Measurements from ENCODE around the gene ISOC1.

Gene ISOC1

DNA sequence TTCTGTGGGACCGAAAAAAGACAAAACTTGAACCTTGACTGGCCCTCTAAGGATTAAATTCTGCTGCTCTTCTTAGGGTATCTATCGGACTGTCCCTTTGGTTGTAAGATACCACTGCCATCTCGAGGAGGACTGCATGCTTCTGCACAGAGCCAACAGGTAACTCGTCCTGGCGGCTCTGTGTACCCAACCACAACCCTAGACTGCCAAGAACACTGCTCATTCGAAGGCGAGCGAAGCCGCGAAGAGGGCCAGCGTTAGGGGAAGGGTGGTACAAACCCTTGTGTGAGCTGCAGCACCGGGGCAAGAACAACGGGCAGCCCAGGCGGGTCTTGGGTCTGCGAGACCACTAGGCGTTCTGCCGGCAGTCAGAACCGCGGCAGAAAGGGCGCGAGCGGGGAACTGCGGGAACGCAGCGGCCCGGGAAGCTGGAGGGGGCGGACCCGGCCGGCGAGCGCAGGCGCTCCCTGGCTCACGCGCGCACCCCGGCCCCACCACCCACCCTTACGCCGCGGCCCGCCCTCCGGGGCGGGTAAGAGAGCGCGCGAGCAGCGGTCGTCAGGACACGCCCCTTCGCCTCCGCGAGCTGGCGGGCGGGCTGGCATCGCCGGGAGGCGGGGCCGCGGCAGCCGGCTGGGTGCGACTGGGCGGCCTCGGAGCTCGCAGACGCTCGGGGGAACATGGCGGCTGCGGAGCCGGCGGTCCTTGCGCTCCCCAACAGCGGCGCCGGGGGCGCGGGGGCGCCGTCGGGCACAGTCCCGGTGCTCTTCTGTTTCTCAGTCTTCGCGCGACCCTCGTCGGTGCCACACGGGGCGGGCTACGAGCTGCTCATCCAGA, at the start of gene ISOC1:
Gene ISOC1, plus strand, starts transcription at position 663 of the 837 bp plus-strand sequence. Its CDS starts 18 bp downstream, at position 681.
- Histone ChIP-seq H2AFZ (ENCODE audit: low read depth, low read length) (peak within 1 kb of the TSS; percentile 84), H3K27me3 (ENCODE audit: insufficient read depth, low read length) (peaks cover 4% of the 10 kb centered on the region), H3K4me1 (ENCODE audit: insufficient read depth, low read length) (peaks cover 3% of the 10 kb centered on the region), H3K9me3 (ENCODE audit: low read length) (no peaks in the 10 kb centered on the region), H3K4me3 (ENCODE audit: low read length) (peak within 1 kb of the TSS; percentile 62), H3K36me3 (ENCODE audit: insufficient read depth, low read length) (no peaks in the 10 kb centered on the region)

DNA sequence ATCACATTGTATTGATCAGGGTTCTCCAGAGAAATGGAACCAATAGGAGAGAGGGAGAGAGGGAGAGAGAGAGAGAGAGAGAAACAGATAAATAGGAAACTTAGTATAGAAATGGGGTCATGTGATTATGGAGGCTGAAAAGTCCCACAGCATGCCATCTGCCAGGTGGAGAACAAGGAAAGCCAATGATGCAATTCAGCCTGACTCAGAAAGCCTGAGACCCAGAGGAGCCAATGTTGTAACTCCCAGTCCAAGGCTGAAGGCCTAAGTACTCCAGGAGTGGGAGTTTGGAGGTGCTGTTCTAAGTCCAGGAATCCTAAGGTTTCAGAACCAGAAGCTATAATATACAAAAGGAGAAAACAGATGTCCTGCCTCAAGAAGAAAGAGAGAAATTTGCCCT, 48.4 kb upstream of the ISOC1 start:
- Histone ChIP-seq H3K9me3 (ENCODE audit: low read length) (no peaks in the 10 kb centered on the region), H3K4me3 (ENCODE audit: low read length) (no peak overlapping the region), H3K27me3 (ENCODE audit: insufficient read depth, low read length) (no peaks in the 10 kb centered on the region), H2AFZ (ENCODE audit: low read depth, low read length) (no peak overlapping the region), H3K36me3 (ENCODE audit: insufficient read depth, low read length) (no peaks in the 10 kb centered on the region), H3K4me1 (ENCODE audit: insufficient read depth, low read length) (no peaks in the 10 kb centered on the region)

DNA sequence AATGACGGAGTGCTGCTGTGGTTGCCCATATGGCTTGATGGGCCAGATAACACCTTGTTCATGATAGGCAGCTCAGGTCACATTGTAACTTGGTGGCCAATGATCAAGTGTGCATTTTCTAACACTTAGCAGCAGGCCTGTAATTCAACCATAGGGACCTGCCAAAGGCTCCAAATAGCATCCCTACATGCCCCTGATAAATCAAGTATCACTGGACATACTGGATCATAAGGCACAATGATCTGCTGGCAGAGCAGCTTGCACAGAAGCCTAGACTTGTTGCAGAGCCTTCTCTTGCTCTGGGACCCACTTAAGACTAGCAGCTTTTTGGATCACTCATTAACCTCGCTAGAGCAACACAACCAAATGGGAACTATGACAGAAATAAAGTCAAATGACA, 46.0 kb upstream of the ISOC1 start:
- Histone ChIP-seq H2AFZ (ENCODE audit: low read depth, low read length) (no peak overlapping the region), H3K27me3 (ENCODE audit: insufficient read depth, low read length) (no peaks in the 10 kb centered on the region), H3K9me3 (ENCODE audit: low read length) (no peaks in the 10 kb centered on the region), H3K4me3 (ENCODE audit: low read length) (no peak overlapping the region), H3K36me3 (ENCODE audit: insufficient read depth, low read length) (no peaks in the 10 kb centered on the region), H3K4me1 (ENCODE audit: insufficient read depth, low read length) (no peaks in the 10 kb centered on the region)

DNA sequence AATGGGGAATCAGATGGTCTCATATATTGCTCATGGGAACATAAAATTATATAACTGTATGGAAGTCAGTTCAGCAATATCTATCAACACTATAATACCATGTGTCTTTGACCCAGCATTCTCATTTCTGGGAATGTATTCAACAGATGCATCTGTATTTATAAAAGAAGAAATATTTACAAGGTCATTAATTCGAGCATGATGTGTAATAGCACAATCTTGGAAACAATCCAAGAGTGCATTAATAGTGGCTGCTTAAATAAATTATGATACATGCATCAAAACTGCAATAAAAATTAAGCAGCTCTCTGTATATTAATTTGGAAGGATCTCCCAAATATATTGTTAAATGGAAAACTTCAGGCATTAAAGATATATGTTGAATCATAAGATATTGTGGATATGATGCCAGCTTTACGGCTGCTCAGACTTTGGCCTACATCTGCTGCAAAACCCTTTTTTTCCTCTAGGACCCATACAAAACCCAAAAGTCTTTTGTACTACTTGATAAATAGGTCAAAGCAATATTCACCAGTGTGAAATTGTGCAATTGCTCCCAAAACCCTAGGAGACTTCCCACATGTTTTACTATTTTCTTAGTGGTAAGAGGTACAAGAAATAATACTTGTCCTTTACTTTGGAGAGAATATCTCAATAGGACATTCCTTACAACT, 45.3 kb upstream of the ISOC1 start:
- Histone ChIP-seq H3K9me3 (ENCODE audit: low read length) (no peaks in the 10 kb centered on the region), H3K36me3 (ENCODE audit: insufficient read depth, low read length) (no peaks in the 10 kb centered on the region)

DNA sequence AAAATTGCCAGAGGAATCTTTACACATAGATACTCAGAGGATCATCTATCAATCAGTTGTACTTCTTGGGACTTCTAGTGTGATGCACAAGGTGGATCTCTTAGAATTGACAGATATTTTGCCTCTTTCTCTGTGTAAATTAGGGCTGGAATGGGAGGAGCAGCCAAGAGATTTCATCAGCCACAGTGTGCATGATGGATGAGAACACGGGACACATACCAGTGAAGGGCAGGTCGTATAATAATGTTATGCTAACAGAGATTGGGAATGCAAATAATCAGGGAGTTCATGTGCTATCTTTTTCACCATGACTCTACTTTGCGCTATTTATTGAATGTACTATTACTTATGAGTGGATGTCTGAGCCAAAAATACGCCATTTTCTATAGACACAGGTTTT, 43.3 kb upstream of the ISOC1 start:
- H2AFZ ChIP-seq (ENCODE audit: low read depth, low read length): no peak overlapping the region
- H3K4me3 ChIP-seq (ENCODE audit: low read length): no peak overlapping the region
- H3K36me3 ChIP-seq (ENCODE audit: insufficient read depth, low read length): no peaks in the 10 kb centered on the region

More for the DNA sequence above, 45.3 kb upstream of the ISOC1 start:
- no peaks in the 10 kb centered on the region for H3K4me1 ChIP-seq (ENCODE audit: insufficient read depth, low read length)
- H2AFZ ChIP-seq (ENCODE audit: low read depth, low read length): no peak overlapping the region
- H3K27me3 ChIP-seq (ENCODE audit: insufficient read depth, low read length): no peaks in the 10 kb centered on the region
- H3K4me3 ChIP-seq (ENCODE audit: low read length): no peak overlapping the region

DNA sequence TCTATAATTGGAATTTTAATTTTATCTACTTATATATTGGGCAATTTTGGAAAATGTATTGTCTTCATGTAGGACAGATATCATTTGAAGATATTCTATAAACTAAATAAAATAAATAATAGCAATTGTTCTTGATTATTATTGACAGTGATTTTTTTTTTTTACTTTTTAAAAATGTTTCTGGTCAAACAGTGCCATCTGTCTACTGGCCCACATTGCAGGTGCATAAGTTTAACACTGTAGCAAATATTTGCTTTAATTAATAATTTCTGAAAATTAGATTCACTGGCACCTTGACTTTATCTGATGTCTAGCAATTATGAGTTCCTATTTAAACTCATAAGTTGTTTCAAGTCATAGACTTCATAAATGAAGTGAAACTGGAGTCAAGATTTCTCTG, 41.1 kb upstream of the ISOC1 start:
- no peaks in the 10 kb centered on the region for H3K4me1 ChIP-seq (ENCODE audit: insufficient read depth, low read length)
- H3K27me3 ChIP-seq (ENCODE audit: insufficient read depth, low read length): no peaks in the 10 kb centered on the region
- H3K9me3 ChIP-seq (ENCODE audit: low read length): no peaks in the 10 kb centered on the region
- no peaks in the 10 kb centered on the region for H3K36me3 ChIP-seq (ENCODE audit: insufficient read depth, low read length)
- no peak overlapping the region for H3K4me3 ChIP-seq (ENCODE audit: low read length)
- no peak overlapping the region for H2AFZ ChIP-seq (ENCODE audit: low read depth, low read length)

More for the DNA sequence above, 43.3 kb upstream of the ISOC1 start:
- Histone ChIP-seq H3K4me1 (ENCODE audit: insufficient read depth, low read length) (no peaks in the 10 kb centered on the region), H3K9me3 (ENCODE audit: low read length) (no peaks in the 10 kb centered on the region), H3K27me3 (ENCODE audit: insufficient read depth, low read length) (no peaks in the 10 kb centered on the region)

DNA sequence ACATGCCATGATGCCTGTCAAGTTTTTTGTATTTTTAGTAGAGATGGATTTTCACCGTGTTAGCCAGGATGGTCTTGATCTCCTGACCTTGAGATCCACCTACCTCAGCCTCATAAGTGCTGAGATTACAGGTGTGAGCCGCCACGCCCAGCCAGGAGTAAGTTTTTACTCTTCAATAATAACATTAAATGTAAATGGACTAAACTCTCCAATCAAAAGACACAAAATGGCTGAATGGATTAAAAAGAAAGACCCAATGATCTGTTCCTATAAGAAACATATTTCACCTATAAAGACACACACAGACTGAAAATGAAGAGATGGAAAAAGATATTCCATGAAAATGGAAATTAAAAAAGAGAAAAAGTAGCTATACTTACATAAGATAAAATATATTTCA, 37.2 kb upstream of the ISOC1 start:
- Histone ChIP-seq H3K27me3 (ENCODE audit: insufficient read depth, low read length) (no peaks in the 10 kb centered on the region), H3K4me1 (ENCODE audit: insufficient read depth, low read length) (no peaks in the 10 kb centered on the region), H3K36me3 (ENCODE audit: insufficient read depth, low read length) (no peaks in the 10 kb centered on the region), H2AFZ (ENCODE audit: low read depth, low read length) (no peak overlapping the region), H3K9me3 (ENCODE audit: low read length) (no peaks in the 10 kb centered on the region), H3K4me3 (ENCODE audit: low read length) (no peak overlapping the region)

DNA sequence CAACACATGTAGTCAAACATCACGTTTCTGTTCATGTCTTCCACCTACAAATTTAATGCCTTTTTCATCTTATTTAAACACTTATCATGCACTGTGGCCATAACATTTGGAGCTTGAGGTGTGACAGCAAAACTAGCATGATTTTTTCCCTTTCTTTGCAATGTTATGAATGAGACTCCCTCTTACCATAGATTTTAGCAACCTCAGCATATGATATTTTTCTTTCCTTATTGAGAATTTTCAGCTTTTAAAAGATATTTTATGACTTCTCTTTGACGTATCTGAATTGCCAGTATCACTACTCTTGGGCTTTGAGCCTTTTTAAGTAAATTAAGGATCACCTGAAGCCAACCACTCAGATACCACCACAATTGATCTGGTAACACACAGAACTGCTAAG, 32.7 kb upstream of the ISOC1 start:
- no peak overlapping the region for H2AFZ ChIP-seq (ENCODE audit: low read depth, low read length)
- H3K27me3 ChIP-seq (ENCODE audit: insufficient read depth, low read length): no peaks in the 10 kb centered on the region
- no peaks in the 10 kb centered on the region for H3K9me3 ChIP-seq (ENCODE audit: low read length)
- H3K4me1 ChIP-seq (ENCODE audit: insufficient read depth, low read length): no peaks in the 10 kb centered on the region
- no peaks in the 10 kb centered on the region for H3K36me3 ChIP-seq (ENCODE audit: insufficient read depth, low read length)
- no peak overlapping the region for H3K4me3 ChIP-seq (ENCODE audit: low read length)

DNA sequence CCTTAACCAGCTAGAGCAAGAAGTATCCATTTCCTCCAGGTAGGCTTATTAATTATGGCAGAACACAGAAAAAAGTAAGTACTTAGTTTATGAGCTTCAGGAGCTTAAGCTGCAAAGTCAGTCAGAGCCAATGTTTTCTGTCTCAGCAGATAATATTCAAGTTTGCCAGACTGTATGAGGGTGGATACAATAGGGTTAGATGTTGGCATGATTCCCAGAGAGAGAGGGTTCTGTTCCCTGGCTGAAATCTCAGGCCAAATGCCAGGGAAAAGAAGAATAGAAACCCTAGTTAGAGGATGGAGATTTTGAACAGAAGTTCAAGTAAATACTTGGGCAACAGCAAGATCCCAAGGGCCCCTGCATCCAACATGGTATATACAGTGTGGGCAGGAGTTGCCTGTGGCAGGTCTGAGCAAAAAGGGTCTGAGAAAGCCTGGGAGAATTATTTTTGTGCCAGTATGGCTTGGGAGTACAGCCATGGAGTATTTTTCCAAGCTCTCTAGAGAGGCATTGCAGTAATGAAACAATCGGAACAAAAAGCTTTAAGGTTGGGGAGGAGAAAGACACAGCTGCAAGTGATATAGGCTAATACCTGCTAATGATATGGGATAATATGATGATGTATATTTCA, 31.0 kb upstream of the ISOC1 start:
- Histone ChIP-seq H2AFZ (ENCODE audit: low read depth, low read length) (no peak overlapping the region), H3K36me3 (ENCODE audit: insufficient read depth, low read length) (no peaks in the 10 kb centered on the region), H3K9me3 (ENCODE audit: low read length) (no peaks in the 10 kb centered on the region), H3K27me3 (ENCODE audit: insufficient read depth, low read length) (peaks cover 2% of the 10 kb centered on the region), H3K4me1 (ENCODE audit: insufficient read depth, low read length) (no peaks in the 10 kb centered on the region), H3K4me3 (ENCODE audit: low read length) (no peak overlapping the region)

DNA sequence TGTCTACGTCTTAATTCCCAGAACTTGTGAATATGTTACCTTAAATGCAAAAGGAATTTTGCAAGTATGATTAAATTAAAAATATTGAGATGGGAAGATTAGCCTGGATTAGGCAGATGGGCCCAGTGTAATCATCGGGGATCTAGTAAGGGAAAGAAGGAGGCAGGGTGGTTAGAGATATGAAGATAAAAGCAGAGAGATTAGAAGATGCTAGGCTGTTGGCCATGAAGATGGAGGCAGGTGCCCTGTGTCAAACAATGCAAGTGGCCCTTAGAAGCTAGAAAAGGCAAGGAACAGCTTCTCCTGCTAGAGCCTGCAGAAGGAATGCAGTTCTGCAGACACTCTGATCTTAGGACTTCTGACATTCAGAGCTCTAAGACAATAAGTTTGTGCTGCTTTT, 28.8 kb upstream of the ISOC1 start:
- no peaks in the 10 kb centered on the region for H3K4me1 ChIP-seq (ENCODE audit: insufficient read depth, low read length)

DNA sequence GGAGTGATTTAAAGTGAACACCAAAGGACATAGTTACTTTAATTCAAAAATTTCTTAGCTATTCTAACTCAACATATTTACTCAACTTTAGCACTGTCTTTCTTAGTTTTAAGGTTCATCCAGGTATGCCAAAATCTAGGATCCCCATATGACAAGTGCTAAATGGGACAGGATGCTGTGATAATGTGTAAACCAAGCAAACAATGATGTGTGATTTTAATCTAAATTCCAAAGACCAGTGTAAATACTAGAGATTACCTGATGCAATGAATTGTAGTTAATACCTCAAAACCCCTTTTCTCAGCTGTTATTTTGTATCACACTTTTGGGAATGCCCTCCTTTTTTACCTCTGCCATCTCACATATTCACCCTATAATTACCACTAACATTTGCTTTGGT, 26.8 kb upstream of the ISOC1 start:
- Histone ChIP-seq H3K36me3 (ENCODE audit: insufficient read depth, low read length) (no peaks in the 10 kb centered on the region), H3K9me3 (ENCODE audit: low read length) (no peaks in the 10 kb centered on the region), H2AFZ (ENCODE audit: low read depth, low read length) (no peak overlapping the region), H3K27me3 (ENCODE audit: insufficient read depth, low read length) (peaks cover 3% of the 10 kb centered on the region), H3K4me1 (ENCODE audit: insufficient read depth, low read length) (no peaks in the 10 kb centered on the region), H3K4me3 (ENCODE audit: low read length) (no peak overlapping the region)

More for the DNA sequence above, 28.8 kb upstream of the ISOC1 start:
- H3K36me3 ChIP-seq (ENCODE audit: insufficient read depth, low read length): no peaks in the 10 kb centered on the region
- H2AFZ ChIP-seq (ENCODE audit: low read depth, low read length): no peak overlapping the region
- H3K9me3 ChIP-seq (ENCODE audit: low read length): no peaks in the 10 kb centered on the region
- H3K4me3 ChIP-seq (ENCODE audit: low read length): no peak overlapping the region
- H3K27me3 ChIP-seq (ENCODE audit: insufficient read depth, low read length): peaks cover 2% of the 10 kb centered on the region

DNA sequence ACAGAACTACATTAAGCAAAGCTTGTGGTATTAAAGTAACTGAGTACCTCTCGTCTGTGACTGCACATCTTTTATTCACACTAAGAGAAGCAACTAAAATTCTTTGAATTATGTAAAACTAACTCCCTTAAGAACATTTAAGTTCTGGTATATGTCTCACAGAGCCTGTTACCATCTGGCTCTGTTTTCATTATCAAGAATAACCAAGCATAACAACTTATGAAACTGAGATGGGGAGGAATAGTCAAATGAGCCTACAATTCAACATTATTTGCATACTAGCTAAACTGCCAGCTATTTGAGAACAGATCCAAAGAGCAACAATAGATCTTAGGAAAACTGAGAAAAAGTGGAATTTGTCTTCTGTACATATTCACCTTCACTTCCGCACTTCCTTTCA, 25.3 kb upstream of the ISOC1 start:
- Histone ChIP-seq H2AFZ (ENCODE audit: low read depth, low read length) (no peak overlapping the region), H3K9me3 (ENCODE audit: low read length) (no peaks in the 10 kb centered on the region), H3K36me3 (ENCODE audit: insufficient read depth, low read length) (no peaks in the 10 kb centered on the region), H3K4me1 (ENCODE audit: insufficient read depth, low read length) (no peaks in the 10 kb centered on the region), H3K4me3 (ENCODE audit: low read length) (no peak overlapping the region), H3K27me3 (ENCODE audit: insufficient read depth, low read length) (peaks cover 4% of the 10 kb centered on the region)

DNA sequence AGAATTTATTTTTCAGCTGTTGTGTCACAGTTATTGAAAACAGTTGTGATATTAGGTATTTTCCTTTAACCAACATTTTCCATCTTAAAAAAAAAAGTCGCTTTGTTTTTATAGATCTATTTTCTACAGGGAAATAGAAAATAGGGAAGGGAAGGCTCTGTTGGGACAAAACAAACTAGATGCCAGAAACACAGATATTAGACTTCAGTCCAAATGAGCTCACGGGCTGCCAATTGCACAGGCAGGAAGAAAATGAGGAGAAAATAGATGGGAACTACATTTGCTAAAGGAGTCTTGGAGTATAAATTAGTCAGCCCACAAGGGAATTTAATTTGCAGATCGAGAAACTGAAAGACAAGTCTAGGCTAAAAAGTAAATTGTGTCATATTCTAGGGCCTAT, 21.4 kb upstream of the ISOC1 start:
- Histone ChIP-seq H3K4me1 (ENCODE audit: insufficient read depth, low read length) (no peaks in the 10 kb centered on the region), H2AFZ (ENCODE audit: low read depth, low read length) (no peak overlapping the region), H3K9me3 (ENCODE audit: low read length) (no peaks in the 10 kb centered on the region), H3K36me3 (ENCODE audit: insufficient read depth, low read length) (no peaks in the 10 kb centered on the region), H3K4me3 (ENCODE audit: low read length) (no peak overlapping the region), H3K27me3 (ENCODE audit: insufficient read depth, low read length) (peaks cover 2% of the 10 kb centered on the region)

Data from neuron (in vitro differentiated cells).